Effector memory CD8-positive, alpha-beta T cell (primary cell): ENCODE results near the gene PRKAR2B.
"Not testable (repeated sequence)": the region's sequence is repeated elsewhere in the genome, so short reads cannot be mapped to it uniquely, and the experiment has no call there.

Experiments
- ATAC-seq: fragments of 150-1000 bp; cut with Tn5 transposase; replicated peaks from 2 replicates; pipeline ENCODE4 v1.10.0; 2021; ENCODE audit warnings: mild to moderate bottlenecking, moderate library complexity
- DNase-seq, 3 experiments: peaks; one replicate each; pipeline ENCODE4 v3.0.0; 2021
- H3K27ac Mint-ChIP-seq, 2 donors: one replicate each; pipeline ENCODE4 v1.8.0; 2022; ENCODE audit warnings: mild to moderate bottlenecking in 2 of 2, mixed read lengths in 2 of 2, moderate library complexity in 2 of 2
- H3K27me3 Mint-ChIP-seq, 2 donors: one replicate each; pipeline ENCODE4 v1.8.0; 2022; ENCODE audit warnings: mixed read lengths in 2 of 2
- H3K36me3 Mint-ChIP-seq: one replicate; pipeline ENCODE4 v1.8.0; 2022; ENCODE audit warnings: mild to moderate bottlenecking, moderate library complexity, mixed read lengths; ENCODE audit not compliant: insufficient read depth
- H3K4me1 Mint-ChIP-seq, 2 donors: one replicate each; pipeline ENCODE4 v1.8.0; 2022; ENCODE audit warnings: low read depth in 2 of 2, mixed read lengths in 2 of 2
- H3K4me3 Mint-ChIP-seq, 2 donors: one replicate each; pipeline ENCODE4 v1.8.0; 2022; ENCODE audit warnings: mild to moderate bottlenecking in 2 of 2, mixed read lengths in 2 of 2, moderate library complexity in 2 of 2
- H3K9me3 Mint-ChIP-seq, 2 donors: one replicate each; pipeline ENCODE4 v1.8.0; 2022; ENCODE audit warnings: mixed read lengths in 2 of 2

PRKAR2B gene

GRCh38 chr7:107115762-107116540 lies 71.4 kb downstream of the PRKAR2B start:
- no peak overlapping the region for H3K27ac Mint-ChIP-seq
- H3K4me1 Mint-ChIP-seq, result no peaks in the 10 kb centered on the region
- no peaks in the 10 kb centered on the region for H3K36me3 Mint-ChIP-seq
- ATAC-seq (no peak), DNase-seq (no peak)
- no peaks in the 10 kb centered on the region for H3K9me3 Mint-ChIP-seq
- H3K27me3 Mint-ChIP-seq, result peaks cover 20 to 21% of the 10 kb centered on the region in 2 donors
- no peak overlapping the region for H3K4me3 Mint-ChIP-seq

GRCh38 chr7:107118109-107118900 lies 73.8 kb downstream of the PRKAR2B start:
- Mint-ChIP-seq H3K9me3 (no peaks in the 10 kb centered on the region), H3K27ac (no peak overlapping the region), H3K4me3 (no peak overlapping the region), H3K4me1 (no peaks in the 10 kb centered on the region), H3K36me3 (no peaks in the 10 kb centered on the region), H3K27me3 (peaks cover 20 to 21% of the 10 kb centered on the region in 2 donors)
- no peak for ATAC-seq
- no peak for DNase-seq

- no peak for ATAC-seq
- Mint-ChIP-seq H3K27ac (no peak overlapping the region), H3K36me3 (no peaks in the 10 kb centered on the region), H3K4me1 (no peaks in the 10 kb centered on the region), H3K9me3 (no peaks in the 10 kb centered on the region), H3K27me3 (peaks cover 20 to 21% of the 10 kb centered on the region in 2 donors), H3K4me3 (no peak overlapping the region)
- DNase-seq, result no peak
Observed at GRCh38 chr7:107119376-107120105, 75.0 kb downstream of the PRKAR2B start.

GRCh38 chr7:107122486-107122911 lies 78.0 kb downstream of the PRKAR2B start:
- Mint-ChIP-seq H3K4me3 (no peak overlapping the region), H3K4me1 (peaks cover 14% of the 10 kb centered on the region in 2 donors), H3K27me3 (peaks cover 20 to 21% of the 10 kb centered on the region in 2 donors), H3K27ac (no peak overlapping the region), H3K36me3 (peaks cover 8% of the 10 kb centered on the region), H3K9me3 (no peaks in the 10 kb centered on the region)
- no peak for ATAC-seq
- DNase-seq, result no peak

- Mint-ChIP-seq H3K36me3 (peaks cover 8% of the 10 kb centered on the region), H3K27ac (no peak overlapping the region), H3K27me3 (peaks cover 12 to 14% of the 10 kb centered on the region in 2 donors), H3K4me3 (no peak overlapping the region), H3K4me1 (peaks cover 14% of the 10 kb centered on the region in 2 donors), H3K9me3 (no peaks in the 10 kb centered on the region)
- DNase-seq (no peak), ATAC-seq (no peak)
Observed at GRCh38 chr7:107123392-107123791, 78.9 kb downstream of the PRKAR2B start.

GRCh38 chr7:107125475-107125874 lies 81.0 kb downstream of the PRKAR2B start:
- peaks cover 8% of the 10 kb centered on the region for H3K36me3 Mint-ChIP-seq
- DNase-seq, result no peak
- H3K27me3 Mint-ChIP-seq, result no peaks in the 10 kb centered on the region
- peak overlapping the region; percentile 84 to 93 for H3K27ac Mint-ChIP-seq
- H3K9me3 Mint-ChIP-seq, result no peaks in the 10 kb centered on the region
- H3K4me3 Mint-ChIP-seq, result peak overlapping the region; percentile 77 to 84
- H3K4me1 Mint-ChIP-seq, result peaks cover 14% of the 10 kb centered on the region in 2 donors
- no peak for ATAC-seq

- H3K27ac Mint-ChIP-seq, result peak overlapping the region in 1 of 2 donors; percentile 84
Observed at GRCh38 chr7:107128217-107128616, 83.7 kb downstream of the PRKAR2B start.

GRCh38 chr7:107128748-107129147 lies 84.2 kb downstream of the PRKAR2B start:
- DNase-seq, result no peak
- Mint-ChIP-seq H3K36me3 (peaks cover 8% of the 10 kb centered on the region), H3K4me1 (peaks cover 14% of the 10 kb centered on the region in 2 donors), H3K4me3 (no peak overlapping the region), H3K27ac (no peak overlapping the region), H3K27me3 (no peaks in the 10 kb centered on the region), H3K9me3 (no peaks in the 10 kb centered on the region)
- ATAC-seq, result no peak

More at GRCh38 chr7:107128217-107128616, 83.7 kb downstream of the PRKAR2B start:
- Mint-ChIP-seq H3K36me3 (peaks cover 8% of the 10 kb centered on the region), H3K27me3 (no peaks in the 10 kb centered on the region), H3K4me3 (no peak overlapping the region), H3K9me3 (no peaks in the 10 kb centered on the region), H3K4me1 (peaks cover 14% of the 10 kb centered on the region in 2 donors)
- DNase-seq (no peak), ATAC-seq (no peak)

- no peak overlapping the region for H3K4me3 Mint-ChIP-seq
- H3K4me1 Mint-ChIP-seq, result peaks cover 7 to 9% of the 10 kb centered on the region in 2 donors
- ATAC-seq (no peak), DNase-seq (no peak)
- H3K9me3 Mint-ChIP-seq, result no peaks in the 10 kb centered on the region
- H3K27me3 Mint-ChIP-seq, result no peaks in the 10 kb centered on the region
- H3K27ac Mint-ChIP-seq, result no peak overlapping the region
- H3K36me3 Mint-ChIP-seq, result peaks cover 5% of the 10 kb centered on the region
Observed at GRCh38 chr7:107130487-107131220, 86.1 kb downstream of the PRKAR2B start.

- no peak for ATAC-seq
- Mint-ChIP-seq H3K27ac (no peak overlapping the region), H3K36me3 (no peaks in the 10 kb centered on the region), H3K9me3 (no peaks in the 10 kb centered on the region), H3K27me3 (no peaks in the 10 kb centered on the region), H3K4me3 (no peak overlapping the region), H3K4me1 (no peaks in the 10 kb centered on the region)
- DNase-seq, result no peak
Observed at GRCh38 chr7:107133396-107133795, 88.9 kb downstream of the PRKAR2B start.

GRCh38 chr7:107138696-107139420 lies 94.4 kb downstream of the PRKAR2B start:
- no peak for ATAC-seq
- no peaks in the 10 kb centered on the region for H3K4me1 Mint-ChIP-seq
- H3K27ac Mint-ChIP-seq, result no peak overlapping the region
- H3K4me3 Mint-ChIP-seq, result no peak overlapping the region
- no peaks in the 10 kb centered on the region for H3K36me3 Mint-ChIP-seq
- H3K9me3 Mint-ChIP-seq, result no peaks in the 10 kb centered on the region
- no peak for DNase-seq
- no peaks in the 10 kb centered on the region for H3K27me3 Mint-ChIP-seq

GRCh38 chr7:107143875-107144274 lies 99.4 kb downstream of the PRKAR2B start:
- not testable (repeated sequence) for H3K9me3 Mint-ChIP-seq, H3K4me3 Mint-ChIP-seq, ATAC-seq, H3K36me3 Mint-ChIP-seq, H3K4me1 Mint-ChIP-seq, H3K27me3 Mint-ChIP-seq, DNase-seq, H3K27ac Mint-ChIP-seq
